ENCODE data around the gene PRRC1.

Gene PRRC1

GRCh38 chr5:127582773-127583370 lies 65.4 kb downstream of the PRRC1 start:
- peak; percentile 23 for DNase-seq

- DNase-seq = no peak
Observed at GRCh38 chr5:127583866-127584265, 66.4 kb downstream of the PRRC1 start.

- DNase-seq = no peak
Observed at GRCh38 chr5:127585661-127586060, 68.2 kb downstream of the PRRC1 start.

GRCh38 chr5:127586066-127586770 lies 68.8 kb downstream of the PRRC1 start:
- no peak for DNase-seq

GRCh38 chr5:127586811-127587210 lies 69.4 kb downstream of the PRRC1 start:
- DNase-seq = no peak

GRCh38 chr5:127587246-127587917 lies 69.9 kb downstream of the PRRC1 start:
- DNase-seq = peak; percentile 28

GRCh38 chr5:127588368-127588767 lies 70.9 kb downstream of the PRRC1 start:
- DNase-seq = no peak

GRCh38 chr5:127589309-127590030 lies 72.0 kb downstream of the PRRC1 start:
- DNase-seq = no peak

- no peak for DNase-seq
Observed at GRCh38 chr5:127590156-127590722, 72.8 kb downstream of the PRRC1 start.

- no peak for DNase-seq
Observed at GRCh38 chr5:127595484-127596368, 78.3 kb downstream of the PRRC1 start.

- no peak for DNase-seq
Observed at GRCh38 chr5:127596501-127596900, 79.1 kb downstream of the PRRC1 start.

- no peak for DNase-seq
Observed at GRCh38 chr5:127599320-127599719, 81.9 kb downstream of the PRRC1 start.

- no peak for DNase-seq
Observed at GRCh38 chr5:127599847-127600246, 82.4 kb downstream of the PRRC1 start.

GRCh38 chr5:127601111-127601510 lies 83.7 kb downstream of the PRRC1 start:
- DNase-seq = no peak

GRCh38 chr5:127601601-127602000 lies 84.2 kb downstream of the PRRC1 start:
- DNase-seq = no peak

GRCh38 chr5:127602481-127602880 lies 85.0 kb downstream of the PRRC1 start:
- peak; percentile 21 for DNase-seq

- peak; percentile 65 for DNase-seq
Observed at GRCh38 chr5:127602896-127603844, 85.7 kb downstream of the PRRC1 start.

Measured in hematopoietic multipotent progenitor cell treated with erythropoietin and hydrocortisone succinate and interleukin-3 and kit ligand, for 4 days (in vitro differentiated cells).